Neural crest cell (in vitro differentiated cells): ENCODE data around the gene KIAA1614. TPM values are rescaled to one million over a fixed set of nuclear protein-coding genes. Genes with fewer than 3 reads are reported as not detected.

Experiments used
- DNase-seq: peaks from one replicate; pipeline ENCODE4 v3.0.0; 2021; ENCODE audit warnings: low read depth, mixed read lengths, low spot score
- H3K27ac Mint-ChIP-seq: one replicate; pipeline ENCODE4 v1.8.0; 2021; ENCODE audit warnings: mild to moderate bottlenecking, mixed read lengths; ENCODE audit not compliant: unreplicated experiment
- H3K27me3 Mint-ChIP-seq: 2 replicates; pipeline ENCODE4 v1.8.0; 2021; ENCODE audit warnings: low read depth, mild to moderate bottlenecking, mixed read lengths
- H3K36me3 Mint-ChIP-seq: 2 replicates; pipeline ENCODE4 v1.8.0; 2021; ENCODE audit warnings: low read depth, mild to moderate bottlenecking, mixed read lengths
- H3K4me1 Mint-ChIP-seq: 2 replicates; pipeline ENCODE4 v1.8.0; 2021; ENCODE audit warnings: mixed read lengths
- H3K4me3 Mint-ChIP-seq: one replicate; pipeline ENCODE4 v1.8.0; 2021; ENCODE audit warnings: mild to moderate bottlenecking, mixed read lengths
- H3K9me3 Mint-ChIP-seq: 2 replicates; pipeline ENCODE4 v1.8.0; 2021; ENCODE audit warnings: mixed read lengths
- CTCF ChIP-seq: fragments of 200-600 bp; sonication (generic); conservative IDR thresholded peaks from 2 replicates; pipeline ENCODE4 v1.5.0; 2021; ENCODE audit warnings: antibody characterized with exemption, mild to moderate bottlenecking
- total RNA-seq: library from RNA; stranded (reverse); gene quantifications from 2 replicates; pipeline ENCODE4 v1.2.1, GENCODE V29; 2021

KIAA1614 gene
- total RNA-seq, 1 donor from 2014 or later: 2.1 TPM

GRCh38 chr1:180927348-180927747 lies 14.7 kb downstream of the KIAA1614 start:
- peak overlapping the region; percentile 93 for H3K27ac Mint-ChIP-seq
- TF ChIP-seq CTCF: no peak
- no peak overlapping the region for H3K4me3 Mint-ChIP-seq
- H3K36me3 Mint-ChIP-seq: peaks cover 2% of the 10 kb centered on the region
- DNase-seq: no peak
- peaks cover 68% of the 10 kb centered on the region for H3K4me1 Mint-ChIP-seq
- H3K27me3 Mint-ChIP-seq: no peaks in the 10 kb centered on the region
- no peaks in the 10 kb centered on the region for H3K9me3 Mint-ChIP-seq

- Mint-ChIP-seq H3K4me1 (peaks cover 65% of the 10 kb centered on the region), H3K4me3 (no peak overlapping the region), H3K27ac (peak overlapping the region; percentile 93), H3K36me3 (peaks cover 2% of the 10 kb centered on the region), H3K27me3 (no peaks in the 10 kb centered on the region), H3K9me3 (no peaks in the 10 kb centered on the region)
- no peak for DNase-seq
- no peak for TF ChIP-seq CTCF
Observed at GRCh38 chr1:180927841-180928240, 15.1 kb downstream of the KIAA1614 start.

GRCh38 chr1:180928331-180929230 lies 15.9 kb downstream of the KIAA1614 start:
- H3K27me3 Mint-ChIP-seq: no peaks in the 10 kb centered on the region
- H3K4me1 Mint-ChIP-seq: peaks cover 64% of the 10 kb centered on the region

GRCh38 chr1:180929389-180929788 lies 16.7 kb downstream of the KIAA1614 start:
- no peak for TF ChIP-seq CTCF
- no peak overlapping the region for H3K27ac Mint-ChIP-seq
- no peak overlapping the region for H3K4me3 Mint-ChIP-seq
- H3K4me1 Mint-ChIP-seq: peaks cover 58% of the 10 kb centered on the region
- no peaks in the 10 kb centered on the region for H3K27me3 Mint-ChIP-seq
- H3K36me3 Mint-ChIP-seq: peaks cover 2% of the 10 kb centered on the region
- DNase-seq: no peak
- no peaks in the 10 kb centered on the region for H3K9me3 Mint-ChIP-seq

More at GRCh38 chr1:180928331-180929230, 15.9 kb downstream of the KIAA1614 start:
- no peak overlapping the region for H3K4me3 Mint-ChIP-seq
- no peak overlapping the region for H3K27ac Mint-ChIP-seq
- no peaks in the 10 kb centered on the region for H3K9me3 Mint-ChIP-seq
- no peak for TF ChIP-seq CTCF
- no peak for DNase-seq
- peaks cover 2% of the 10 kb centered on the region for H3K36me3 Mint-ChIP-seq

- Mint-ChIP-seq H3K9me3 (no peaks in the 10 kb centered on the region), H3K27me3 (no peaks in the 10 kb centered on the region), H3K27ac (peak overlapping the region; percentile 7), H3K4me3 (peak overlapping the region; percentile 66), H3K36me3 (peaks cover 2% of the 10 kb centered on the region), H3K4me1 (peaks cover 54% of the 10 kb centered on the region)
- DNase-seq: no peak
- no peak for TF ChIP-seq CTCF
Observed at GRCh38 chr1:180930687-180931086, 18.0 kb downstream of the KIAA1614 start.
